D721Med (cell line): Measurements from ENCODE around the gene PPP1R7.

Experiments used
- DNase-seq: peaks from one replicate; pipeline ENCODE4 v3.0.0; 2011; ENCODE audit warnings: low spot score; ENCODE audit not compliant: insufficient read length
- FAIRE-seq: peaks from 2 replicates; lab custom pipeline; 2011; peaks lifted over from hg19 to GRCh38; lab: Jason Lieb, UNC
- TF ChIP-seq, protein P1 (sequence below): IDR thresholded peaks from 2 replicates; pipeline ENCODE4 v1.5.1; 2012; ENCODE audit warnings: mild to moderate bottlenecking, control low read depth; ENCODE audit not compliant: insufficient read depth; ENCODE audit errors: missing control alignments

PPP1R7 gene

DNA sequence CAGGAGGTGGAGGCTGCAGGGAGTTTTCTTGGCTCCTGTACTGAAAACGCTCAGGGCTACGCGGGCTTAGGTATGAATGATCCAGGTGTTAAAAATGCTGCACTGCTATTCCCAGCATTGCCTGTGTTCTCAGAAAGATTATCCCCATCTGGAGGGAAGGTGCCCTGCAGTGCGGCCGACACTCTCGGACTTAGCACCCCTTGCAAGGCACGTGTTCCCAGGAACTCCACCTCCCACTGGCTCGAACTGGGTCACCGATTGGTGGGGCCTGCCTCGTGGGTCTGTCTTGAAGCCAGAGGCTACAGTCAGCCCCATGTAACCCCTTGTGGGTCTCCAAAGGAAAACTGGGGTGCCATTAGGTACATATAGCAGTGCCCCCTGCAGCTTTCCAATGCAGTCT is 63.9 kb downstream of the PPP1R7 start:
- TF ChIP-seq, protein P1, sequence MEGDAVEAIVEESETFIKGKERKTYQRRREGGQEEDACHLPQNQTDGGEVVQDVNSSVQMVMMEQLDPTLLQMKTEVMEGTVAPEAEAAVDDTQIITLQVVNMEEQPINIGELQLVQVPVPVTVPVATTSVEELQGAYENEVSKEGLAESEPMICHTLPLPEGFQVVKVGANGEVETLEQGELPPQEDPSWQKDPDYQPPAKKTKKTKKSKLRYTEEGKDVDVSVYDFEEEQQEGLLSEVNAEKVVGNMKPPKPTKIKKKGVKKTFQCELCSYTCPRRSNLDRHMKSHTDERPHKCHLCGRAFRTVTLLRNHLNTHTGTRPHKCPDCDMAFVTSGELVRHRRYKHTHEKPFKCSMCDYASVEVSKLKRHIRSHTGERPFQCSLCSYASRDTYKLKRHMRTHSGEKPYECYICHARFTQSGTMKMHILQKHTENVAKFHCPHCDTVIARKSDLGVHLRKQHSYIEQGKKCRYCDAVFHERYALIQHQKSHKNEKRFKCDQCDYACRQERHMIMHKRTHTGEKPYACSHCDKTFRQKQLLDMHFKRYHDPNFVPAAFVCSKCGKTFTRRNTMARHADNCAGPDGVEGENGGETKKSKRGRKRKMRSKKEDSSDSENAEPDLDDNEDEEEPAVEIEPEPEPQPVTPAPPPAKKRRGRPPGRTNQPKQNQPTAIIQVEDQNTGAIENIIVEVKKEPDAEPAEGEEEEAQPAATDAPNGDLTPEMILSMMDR = no peak
- DNase-seq (no peak), FAIRE-seq (no peak)

DNA sequence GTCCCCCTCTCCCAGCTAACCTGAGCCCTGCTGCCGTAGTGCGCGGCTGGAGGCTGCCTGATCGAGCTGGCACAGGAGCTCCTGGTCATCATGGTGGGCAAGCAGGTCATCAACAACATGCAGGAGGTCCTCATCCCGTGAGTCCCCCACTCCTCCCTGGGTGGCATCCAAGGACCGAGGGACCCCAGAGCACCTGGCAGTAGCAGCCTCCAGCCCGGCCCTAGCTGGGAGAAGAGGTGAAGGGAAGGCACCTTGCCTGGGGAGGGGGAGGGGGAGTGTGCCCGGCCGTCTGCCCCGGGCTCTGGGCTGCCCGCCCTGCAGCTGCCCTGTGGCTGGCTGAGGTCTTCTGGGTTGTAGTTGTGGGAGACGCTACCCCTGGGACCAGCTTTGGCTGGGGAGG is 64.5 kb downstream of the PPP1R7 start:
- TF ChIP-seq, protein P1 = no peak
- FAIRE-seq (no peak), DNase-seq (no peak)

DNA sequence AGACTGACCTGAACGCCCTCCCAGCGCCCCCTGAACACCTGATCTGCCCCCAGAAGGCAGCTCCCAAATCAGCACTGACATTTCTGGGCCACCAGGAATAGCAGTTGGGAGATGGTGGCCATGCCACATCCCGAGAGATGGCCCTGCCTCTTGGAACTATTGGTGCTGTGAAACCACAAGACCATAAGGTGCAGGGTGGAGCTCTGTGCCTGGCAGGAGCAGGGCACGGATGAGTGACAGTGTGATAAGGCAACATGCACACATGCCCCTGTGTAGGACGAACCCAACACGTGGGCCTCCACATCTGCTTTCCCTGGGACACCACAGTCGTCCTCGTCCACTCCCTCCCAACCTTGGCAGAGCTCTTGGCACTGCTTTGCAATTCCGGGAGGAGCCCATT is 65.2 kb downstream of the PPP1R7 start:
- DNase-seq (no peak), FAIRE-seq (no peak)
- TF ChIP-seq, protein P1 = no peak

DNA sequence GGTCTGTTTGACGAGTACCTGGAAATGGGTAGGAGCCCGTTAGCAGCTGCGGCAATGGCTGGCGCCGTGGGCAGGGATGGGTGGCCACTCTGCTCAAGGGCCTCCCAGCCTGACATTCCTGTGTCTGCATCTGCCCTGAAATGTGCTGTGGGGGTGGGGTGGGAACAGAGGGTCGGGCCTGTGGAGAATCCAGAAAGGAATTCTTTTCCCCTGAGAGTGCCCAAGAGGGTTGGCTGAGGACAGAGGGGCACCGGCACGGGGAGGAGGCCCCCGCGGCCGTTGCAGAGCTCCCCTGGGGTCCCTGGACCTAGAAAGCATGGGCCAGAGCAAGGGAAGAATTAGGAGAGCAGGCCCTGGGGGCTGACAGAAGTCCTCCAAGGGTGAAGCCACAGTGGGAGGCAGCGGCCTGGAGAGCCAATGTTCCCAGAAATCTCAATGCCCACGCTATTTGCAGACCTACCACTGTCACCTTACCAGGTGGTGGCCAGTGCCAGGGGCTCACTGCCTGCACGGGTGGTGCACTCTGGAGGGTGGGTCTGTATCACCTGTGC is 66.0 kb downstream of the PPP1R7 start:
- TF ChIP-seq, protein P1 = no peak
- DNase-seq (no peak), FAIRE-seq (no peak)

DNA sequence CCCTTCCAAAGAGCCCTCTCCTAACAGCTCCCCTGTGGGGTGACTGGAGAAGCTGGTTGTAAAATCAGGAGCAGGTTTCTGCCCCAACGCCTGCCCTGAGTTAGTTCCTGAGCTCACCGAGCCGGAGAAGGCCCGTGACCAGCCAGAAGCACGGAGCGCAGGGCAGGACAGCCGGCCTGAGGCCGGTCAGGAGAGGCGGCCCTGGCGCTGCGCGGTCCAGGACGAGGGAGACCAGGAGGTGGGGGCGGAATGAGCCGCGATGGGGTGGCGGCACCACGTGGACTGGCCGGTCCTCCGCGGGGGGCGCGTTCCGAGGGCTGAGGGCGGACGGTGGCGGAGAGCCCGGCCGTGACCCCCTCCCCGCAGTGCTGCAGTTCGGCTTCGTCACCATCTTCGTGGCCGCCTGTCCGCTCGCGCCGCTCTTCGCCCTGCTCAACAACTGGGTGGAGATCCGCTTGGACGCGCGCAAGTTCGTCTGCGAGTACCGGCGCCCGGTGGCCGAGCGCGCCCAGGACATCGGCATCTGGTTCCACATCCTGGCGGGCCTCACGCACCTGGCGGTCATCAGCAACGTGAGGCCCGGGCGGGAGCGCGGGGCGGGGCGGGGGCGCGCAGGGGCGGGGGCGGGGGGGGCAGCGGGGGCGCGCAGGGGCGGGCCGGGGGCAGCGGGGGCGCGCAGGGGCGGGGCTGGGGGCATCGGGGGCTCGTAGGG is 67.2 kb downstream of the PPP1R7 start:
- peak; percentile 72 for DNase-seq
- FAIRE-seq = no peak
- TF ChIP-seq, protein P1 = no peak

DNA sequence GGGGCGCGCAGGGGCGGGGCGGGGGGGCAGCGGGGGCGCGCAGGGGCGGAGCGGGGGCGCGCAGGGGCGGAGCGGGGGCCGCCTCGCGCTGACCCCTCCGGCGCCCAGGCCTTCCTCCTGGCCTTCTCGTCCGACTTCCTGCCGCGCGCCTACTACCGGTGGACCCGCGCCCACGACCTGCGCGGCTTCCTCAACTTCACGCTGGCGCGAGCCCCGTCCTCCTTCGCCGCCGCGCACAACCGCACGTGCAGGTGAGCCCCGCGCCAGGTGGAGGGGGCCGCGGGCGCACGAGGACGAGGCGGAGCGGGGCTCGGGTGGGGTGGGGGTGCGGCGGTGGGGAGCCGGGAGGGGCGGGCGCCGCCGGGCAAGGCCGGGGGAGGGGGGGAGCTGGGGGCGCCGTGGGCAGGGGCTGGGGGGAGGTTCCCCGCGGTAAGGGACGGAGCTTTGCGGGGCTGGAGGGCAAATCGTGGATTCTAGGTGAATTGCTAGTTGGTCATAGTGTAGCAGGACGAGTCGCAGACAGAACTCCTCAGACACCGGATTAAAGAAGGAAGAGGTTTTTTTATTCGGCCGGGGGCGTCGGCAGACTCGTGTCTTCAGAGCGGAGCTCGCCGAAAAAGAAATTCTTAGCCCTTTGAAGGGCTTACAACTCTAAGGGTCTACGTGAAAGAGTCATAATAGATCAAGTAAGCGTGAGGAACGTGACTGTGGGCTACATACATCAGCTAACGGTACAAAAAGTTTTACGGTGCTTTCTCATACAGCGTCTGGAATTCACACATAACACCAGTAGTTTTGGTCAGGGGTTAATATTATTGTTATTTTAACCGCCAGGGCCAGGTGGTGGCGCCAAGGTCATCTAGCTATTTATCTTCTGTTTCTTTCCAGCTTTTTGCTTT is 68.1 kb downstream of the PPP1R7 start:
- DNase-seq (no peak), FAIRE-seq (no peak)
- TF ChIP-seq, protein P1 = peak; percentile 19
